Measurements from ENCODE around the gene FH.

DNA sequence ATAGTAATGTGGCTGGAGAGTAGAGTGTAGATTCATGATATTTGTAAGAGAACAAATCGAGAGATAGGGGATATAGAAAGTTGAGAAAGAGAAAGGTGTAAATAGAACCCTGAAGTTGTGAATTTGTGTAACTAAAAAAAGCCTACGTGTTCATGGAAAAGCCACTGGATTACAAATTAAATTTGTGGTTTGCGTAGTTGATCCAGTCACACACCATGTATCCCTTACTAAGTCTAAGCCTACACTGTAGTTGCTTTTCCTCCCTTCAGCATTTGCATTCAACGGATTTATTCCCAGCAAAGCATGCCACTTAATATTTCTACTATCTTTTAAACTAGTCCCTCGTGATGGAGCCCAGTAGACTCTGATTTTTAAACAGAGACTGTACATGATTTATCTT, 37.5 kb upstream of the FH start:
- no peak for TF ChIP-seq POLR2A (IDR thresholded peaks at IDR 0.05)
- TF ChIP-seq, protein P1, sequence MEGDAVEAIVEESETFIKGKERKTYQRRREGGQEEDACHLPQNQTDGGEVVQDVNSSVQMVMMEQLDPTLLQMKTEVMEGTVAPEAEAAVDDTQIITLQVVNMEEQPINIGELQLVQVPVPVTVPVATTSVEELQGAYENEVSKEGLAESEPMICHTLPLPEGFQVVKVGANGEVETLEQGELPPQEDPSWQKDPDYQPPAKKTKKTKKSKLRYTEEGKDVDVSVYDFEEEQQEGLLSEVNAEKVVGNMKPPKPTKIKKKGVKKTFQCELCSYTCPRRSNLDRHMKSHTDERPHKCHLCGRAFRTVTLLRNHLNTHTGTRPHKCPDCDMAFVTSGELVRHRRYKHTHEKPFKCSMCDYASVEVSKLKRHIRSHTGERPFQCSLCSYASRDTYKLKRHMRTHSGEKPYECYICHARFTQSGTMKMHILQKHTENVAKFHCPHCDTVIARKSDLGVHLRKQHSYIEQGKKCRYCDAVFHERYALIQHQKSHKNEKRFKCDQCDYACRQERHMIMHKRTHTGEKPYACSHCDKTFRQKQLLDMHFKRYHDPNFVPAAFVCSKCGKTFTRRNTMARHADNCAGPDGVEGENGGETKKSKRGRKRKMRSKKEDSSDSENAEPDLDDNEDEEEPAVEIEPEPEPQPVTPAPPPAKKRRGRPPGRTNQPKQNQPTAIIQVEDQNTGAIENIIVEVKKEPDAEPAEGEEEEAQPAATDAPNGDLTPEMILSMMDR (IDR thresholded peaks at IDR 0.05) = no peak

Data from tibial nerve (tissue), 3 donors.